Calu3 (cell line): Measurements from ENCODE around the gene NMT2. TPM values are rescaled to one million over a fixed set of nuclear protein-coding genes. Genes with fewer than 3 reads are reported as not detected.

Experiments
- BruUV-seq: library from RNA; stranded (reverse); fragments of 400-500 nt; replicated peaks from 2 replicates; lab custom pipeline; 2021; lab: Mats Ljungman, UMichigan
- CTCF ChIA-PET: fragments of 300-600 bp; sonication (Branson Sonifier 250); formaldehyde crosslinking; loops from one replicate; lab custom pipeline; 2022; ENCODE audit warnings: antibody characterized with exemption; lab: Charles Lee
- DNase-seq: peaks from one replicate; pipeline ENCODE4 v3.0.0; 2022
- H3K27ac Mint-ChIP-seq: one replicate; pipeline ENCODE4 v1.8.0; 2022; ENCODE audit warnings: mixed read lengths; ENCODE audit not compliant: unreplicated experiment
- H3K27me3 Mint-ChIP-seq: one replicate; pipeline ENCODE4 v1.8.0; 2022; ENCODE audit warnings: mixed read lengths; ENCODE audit not compliant: unreplicated experiment
- H3K36me3 Mint-ChIP-seq: one replicate; pipeline ENCODE4 v1.8.0; 2022; ENCODE audit warnings: mild to moderate bottlenecking, moderate library complexity, mixed read lengths; ENCODE audit not compliant: insufficient read depth, unreplicated experiment
- H3K4me1 Mint-ChIP-seq: one replicate; pipeline ENCODE4 v1.8.0; 2022; ENCODE audit warnings: mild to moderate bottlenecking, low read depth, mixed read lengths; ENCODE audit not compliant: unreplicated experiment
- H3K4me3 Mint-ChIP-seq: one replicate; pipeline ENCODE4 v1.8.0; 2022; ENCODE audit warnings: mild to moderate bottlenecking, low read depth, moderate library complexity, mixed read lengths; ENCODE audit not compliant: unreplicated experiment
- H3K9me3 Mint-ChIP-seq: one replicate; pipeline ENCODE4 v1.8.0; 2022; ENCODE audit warnings: low read depth, mixed read lengths; ENCODE audit not compliant: unreplicated experiment
- intact Hi-C: fragments of 100-400 bp; cut with micrococcal nuclease; formaldehyde crosslinking; loops from one replicate; pipeline ENCODE4 v1.10.0; 2022; ENCODE audit not compliant: unreplicated experiment
- total RNA-seq: library from RNA; stranded (reverse); gene quantifications from 2 replicates; pipeline ENCODE4 v1.2.3, GENCODE V29; 2022
- TF ChIP-seq, protein P1 (sequence below): fragments of 200-600 bp; IDR thresholded peaks from one replicate; pipeline ENCODE4 v1.8.0; 2022; ENCODE audit warnings: antibody characterized with exemption; ENCODE audit not compliant: unreplicated experiment

Gene NMT2
- total RNA-seq, 1 experiment from 2014 or later: 8.6 TPM

DNA sequence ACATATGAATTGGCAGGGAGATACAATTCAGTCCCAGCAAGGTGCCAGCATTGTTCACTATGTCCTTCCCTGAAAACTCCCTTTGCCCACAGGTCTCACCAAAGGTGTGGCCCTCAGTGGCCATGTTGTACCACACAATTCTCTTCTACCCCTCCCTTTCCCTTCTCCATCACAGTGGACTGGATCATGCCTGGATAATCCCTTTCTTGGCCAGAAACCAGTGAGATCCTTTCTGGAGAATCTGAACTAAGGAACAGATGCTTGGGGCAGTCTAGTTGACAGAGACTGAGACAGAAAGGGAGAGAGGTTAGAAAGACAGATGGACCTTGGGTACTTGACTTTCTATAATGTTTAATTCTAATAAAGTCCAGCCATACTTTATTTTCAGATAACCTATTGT lies 9.5 kb downstream of the NMT2 start:
- CTCF ChIA-PET: no interaction called here

DNA sequence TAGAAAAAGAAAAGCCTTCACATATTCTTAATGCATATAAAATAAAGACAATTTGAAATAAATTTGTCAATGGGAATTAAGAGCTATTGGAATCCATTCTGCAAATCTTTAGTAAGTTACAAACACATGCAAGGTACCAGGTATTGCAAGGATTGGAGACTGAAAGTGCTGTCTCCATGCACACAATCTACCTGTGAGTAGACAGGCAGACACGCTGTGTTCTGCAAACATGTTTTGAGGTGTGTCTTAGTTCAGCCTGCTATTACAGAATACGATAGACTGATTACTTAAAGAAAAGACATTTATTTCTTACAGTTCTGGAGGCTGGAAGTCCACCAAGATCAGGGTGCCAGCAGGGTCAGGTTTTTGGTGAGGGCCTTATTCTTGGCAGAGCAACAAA lies 10.0 kb downstream of the NMT2 start:
- TF ChIP-seq, protein P1, sequence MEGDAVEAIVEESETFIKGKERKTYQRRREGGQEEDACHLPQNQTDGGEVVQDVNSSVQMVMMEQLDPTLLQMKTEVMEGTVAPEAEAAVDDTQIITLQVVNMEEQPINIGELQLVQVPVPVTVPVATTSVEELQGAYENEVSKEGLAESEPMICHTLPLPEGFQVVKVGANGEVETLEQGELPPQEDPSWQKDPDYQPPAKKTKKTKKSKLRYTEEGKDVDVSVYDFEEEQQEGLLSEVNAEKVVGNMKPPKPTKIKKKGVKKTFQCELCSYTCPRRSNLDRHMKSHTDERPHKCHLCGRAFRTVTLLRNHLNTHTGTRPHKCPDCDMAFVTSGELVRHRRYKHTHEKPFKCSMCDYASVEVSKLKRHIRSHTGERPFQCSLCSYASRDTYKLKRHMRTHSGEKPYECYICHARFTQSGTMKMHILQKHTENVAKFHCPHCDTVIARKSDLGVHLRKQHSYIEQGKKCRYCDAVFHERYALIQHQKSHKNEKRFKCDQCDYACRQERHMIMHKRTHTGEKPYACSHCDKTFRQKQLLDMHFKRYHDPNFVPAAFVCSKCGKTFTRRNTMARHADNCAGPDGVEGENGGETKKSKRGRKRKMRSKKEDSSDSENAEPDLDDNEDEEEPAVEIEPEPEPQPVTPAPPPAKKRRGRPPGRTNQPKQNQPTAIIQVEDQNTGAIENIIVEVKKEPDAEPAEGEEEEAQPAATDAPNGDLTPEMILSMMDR: no peak
- Mint-ChIP-seq H3K36me3 (no peaks in the 10 kb centered on the region), H3K27me3 (no peaks in the 10 kb centered on the region), H3K4me3 (no peak overlapping the region), H3K4me1 (peaks cover 10% of the 10 kb centered on the region), H3K27ac (no peak overlapping the region), H3K9me3 (no peaks in the 10 kb centered on the region)
- DNase-seq: no peak
- intact Hi-C loops: no loop called here
- BruUV-seq: no TSS peak
- CTCF ChIA-PET: no interaction called here

More for the DNA sequence above, 9.5 kb downstream of the NMT2 start:
- intact Hi-C loops: no loop called here
- H3K4me1 Mint-ChIP-seq: peaks cover 10% of the 10 kb centered on the region
- TF ChIP-seq, protein P1: no peak
- H3K4me3 Mint-ChIP-seq: no peak overlapping the region
- no peaks in the 10 kb centered on the region for H3K9me3 Mint-ChIP-seq
- H3K36me3 Mint-ChIP-seq: no peaks in the 10 kb centered on the region
- H3K27me3 Mint-ChIP-seq: no peaks in the 10 kb centered on the region
- DNase-seq: no peak
- no peak overlapping the region for H3K27ac Mint-ChIP-seq
- BruUV-seq: no TSS peak

DNA sequence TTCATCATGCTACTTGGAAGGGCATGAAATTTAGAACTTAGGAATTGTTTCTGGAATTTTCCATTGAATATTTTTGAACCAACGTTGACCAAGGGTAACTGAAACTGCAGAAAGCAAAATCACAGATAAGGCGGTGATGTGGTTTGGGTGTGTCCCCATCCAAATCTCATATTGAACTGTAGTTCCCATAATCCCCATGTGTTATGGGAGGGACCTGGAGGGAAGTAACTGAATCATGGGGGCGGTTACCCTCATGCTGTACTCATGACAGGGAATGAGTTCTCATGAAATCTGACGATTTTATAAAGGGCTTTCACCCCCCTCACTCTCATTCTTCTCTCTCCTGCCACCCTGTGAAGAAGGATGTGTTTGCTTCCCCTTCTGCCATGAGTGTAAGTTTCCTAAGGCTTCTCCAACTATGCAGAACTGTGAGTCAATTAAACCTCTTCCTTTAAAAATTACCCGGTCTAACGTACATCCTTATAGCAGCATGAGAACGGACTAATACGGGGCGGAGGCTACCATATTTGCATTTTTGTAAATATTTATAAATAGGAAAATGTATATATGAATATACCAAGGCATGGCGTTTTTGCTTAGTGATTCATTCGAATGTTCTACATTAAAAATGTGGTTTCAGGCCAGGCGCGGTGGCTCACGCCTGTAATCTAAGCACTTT lies 12.4 kb downstream of the NMT2 start:
- Mint-ChIP-seq H3K27me3 (no peaks in the 10 kb centered on the region), H3K9me3 (no peaks in the 10 kb centered on the region), H3K4me1 (peaks cover 21% of the 10 kb centered on the region), H3K27ac (no peak overlapping the region), H3K4me3 (no peak overlapping the region), H3K36me3 (no peaks in the 10 kb centered on the region)
- CTCF ChIA-PET: interaction anchor here (0.7 kb wide), 1 partner anchor 192 kb away, joined by 3 read pairs; no protein-coding TSS in a partner anchor
- intact Hi-C loops: no loop called here
- TF ChIP-seq, protein P1: no peak
- no peak for DNase-seq
- no TSS peak for BruUV-seq

DNA sequence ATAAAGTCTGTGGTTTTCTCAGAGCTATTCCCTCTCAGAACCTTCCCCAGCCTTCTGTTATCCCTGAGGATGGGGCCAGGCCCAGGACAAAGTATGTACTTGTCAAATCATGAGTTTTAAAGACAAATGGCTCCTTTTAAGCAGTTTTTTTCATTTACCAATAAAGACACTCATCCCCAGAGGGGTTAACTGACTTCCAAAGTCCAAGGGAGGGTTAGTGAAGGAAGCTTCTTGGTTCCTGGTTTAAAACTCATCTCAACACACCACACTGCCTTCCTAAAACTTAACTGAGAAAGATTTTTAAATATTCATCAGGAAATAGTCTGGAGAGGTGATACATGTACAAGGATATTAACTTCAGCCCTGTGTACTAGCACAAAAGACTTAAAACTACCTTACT lies 15.9 kb downstream of the NMT2 start:
- no peak for DNase-seq
- H3K27ac Mint-ChIP-seq: no peak overlapping the region
- no peak overlapping the region for H3K4me3 Mint-ChIP-seq
- H3K4me1 Mint-ChIP-seq: peaks cover 18% of the 10 kb centered on the region
- no TSS peak for BruUV-seq
- no peaks in the 10 kb centered on the region for H3K9me3 Mint-ChIP-seq
- no peaks in the 10 kb centered on the region for H3K27me3 Mint-ChIP-seq
- no peaks in the 10 kb centered on the region for H3K36me3 Mint-ChIP-seq
- TF ChIP-seq, protein P1: no peak
- intact Hi-C loops: no loop called here
- CTCF ChIA-PET: interaction anchor here (0.7 to 0.9 kb wide), 3 partner anchors 15 to 44 kb away, joined by 3 to 6 read pairs (median 4); partner anchors contain the start of gene NMT2
